Spleen (tissue), 7 donors: ENCODE results near the gene GRK5.

Experiments
- POLR2A ChIP-seq, 3 donors: fragments of 450-650 bp; IDR thresholded peaks; one replicate each; pipeline ENCODE4 v1.5.1; 2017; ENCODE audit warnings: antibody characterized with exemption in 3 of 3, mild to moderate bottlenecking in 1 of 3
- TF ChIP-seq, protein P1 (sequence below), 11 experiments: fragments of 200-600 bp in 7 of 11; fragments of 450-650 bp in 4 of 11; sonication (generic) in 4 of 11; IDR thresholded peaks in 8 of 11; conservative IDR thresholded peaks in 3 of 11; 1 replicate in 7 of 11; 2 replicates in 4 of 11; pipeline versions ENCODE4 v1.4.0 to v1.8.0; 2016 to 2021; ENCODE audit warnings: antibody characterized with exemption in 11 of 11, inconsistent platforms in 4 of 11, mild to moderate bottlenecking in 1 of 11
- donor health status: DM: no; HTN: no; CAD: no; lungs with moderate emphysema.
- donor health status: DM: no; HTN: no; CAD: no.
- donor health status: DM: no; HTN: no; CAD: no.

DNA sequence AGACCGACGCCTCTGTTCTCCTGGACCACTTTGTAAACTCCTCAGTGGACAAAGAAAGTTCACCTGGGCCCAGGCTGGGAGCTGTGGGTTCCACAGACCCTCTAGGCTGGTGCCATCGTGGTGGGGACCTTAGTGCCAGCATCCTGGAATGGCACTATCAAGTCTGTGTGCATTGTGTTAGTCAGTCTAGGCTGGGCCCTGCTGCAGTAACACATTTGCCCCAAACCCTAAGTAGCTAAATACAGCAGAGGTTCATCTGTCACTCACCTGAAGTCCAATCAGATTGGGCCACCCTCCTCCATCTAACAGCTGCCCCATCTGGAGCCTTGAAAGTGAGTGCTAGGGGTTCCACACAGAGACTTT lies 224.4 kb downstream of the GRK5 start:
- TF ChIP-seq, protein P1, sequence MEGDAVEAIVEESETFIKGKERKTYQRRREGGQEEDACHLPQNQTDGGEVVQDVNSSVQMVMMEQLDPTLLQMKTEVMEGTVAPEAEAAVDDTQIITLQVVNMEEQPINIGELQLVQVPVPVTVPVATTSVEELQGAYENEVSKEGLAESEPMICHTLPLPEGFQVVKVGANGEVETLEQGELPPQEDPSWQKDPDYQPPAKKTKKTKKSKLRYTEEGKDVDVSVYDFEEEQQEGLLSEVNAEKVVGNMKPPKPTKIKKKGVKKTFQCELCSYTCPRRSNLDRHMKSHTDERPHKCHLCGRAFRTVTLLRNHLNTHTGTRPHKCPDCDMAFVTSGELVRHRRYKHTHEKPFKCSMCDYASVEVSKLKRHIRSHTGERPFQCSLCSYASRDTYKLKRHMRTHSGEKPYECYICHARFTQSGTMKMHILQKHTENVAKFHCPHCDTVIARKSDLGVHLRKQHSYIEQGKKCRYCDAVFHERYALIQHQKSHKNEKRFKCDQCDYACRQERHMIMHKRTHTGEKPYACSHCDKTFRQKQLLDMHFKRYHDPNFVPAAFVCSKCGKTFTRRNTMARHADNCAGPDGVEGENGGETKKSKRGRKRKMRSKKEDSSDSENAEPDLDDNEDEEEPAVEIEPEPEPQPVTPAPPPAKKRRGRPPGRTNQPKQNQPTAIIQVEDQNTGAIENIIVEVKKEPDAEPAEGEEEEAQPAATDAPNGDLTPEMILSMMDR (IDR thresholded peaks at IDR 0.05 in 8 of 11, conservative IDR thresholded peaks at IDR 0.05 in 3 of 11) = no peak
- no peak for TF ChIP-seq POLR2A (IDR thresholded peaks at IDR 0.05)
